Adrenal gland (tissue), 5 donors: ENCODE data around the gene PBRM1.

Experiments
- CTCF ChIP-seq, 6 experiments: fragments of 450-650 bp in 4 of 6; fragments of 200-600 bp in 2 of 6; sonication (generic) in 1 of 6; IDR thresholded peaks; 1 replicate in 5 of 6; 2 replicates in 1 of 6; pipeline versions ENCODE4 v1.5.1 to v1.8.0; 2016 to 2021; ENCODE audit warnings: antibody characterized with exemption in 6 of 6, mild to moderate bottlenecking in 2 of 6, moderate library complexity in 1 of 6
- POLR2A ChIP-seq, 2 donors: fragments of 450-650 bp; IDR thresholded peaks; one replicate each; pipeline ENCODE4 v1.6.1; 2017; ENCODE audit warnings: antibody characterized with exemption in 2 of 2, mild to moderate bottlenecking in 2 of 2, moderate library complexity in 1 of 2
- donor health status: DM: no; HTN: no; CAD: no.

GRCh38 chr3:52503788-52504424 lies 181.8 kb downstream of the PBRM1 start:
- TF ChIP-seq POLR2A (IDR thresholded peaks at IDR 0.05) (no peak), CTCF (IDR thresholded peaks at IDR 0.05) (no peak)
